ACC112 (cell line): ENCODE data around the gene LRRC8D.

Source experiments
- H2AFZ ChIP-seq: fragments of 200-600 bp; sonication (generic); one replicate; pipeline ENCODE4 v1.6.0; 2017; ENCODE audit warnings: antibody characterized with exemption, low read length; ENCODE audit not compliant: unreplicated experiment
- H3K27ac ChIP-seq: fragments of 200-600 bp; sonication (generic); 2 replicates; pipeline ENCODE4 v1.5.1; 2014; ENCODE audit warnings: low read depth, mild to moderate bottlenecking, antibody characterized with exemption, low read length, moderate library complexity
- H3K27me3 ChIP-seq: fragments of 200-600 bp; sonication (generic); 2 replicates; pipeline ENCODE4 v1.6.1; 2014; ENCODE audit warnings: mild to moderate bottlenecking, antibody characterized with exemption, low read length, moderate library complexity, mixed read lengths; ENCODE audit not compliant: insufficient read depth
- H3K36me3 ChIP-seq: fragments of 200-600 bp; sonication (generic); 2 replicates; pipeline ENCODE4 v1.6.1; 2016; ENCODE audit warnings: mild to moderate bottlenecking, antibody characterized with exemption, low read length, moderate library complexity, mixed read lengths; ENCODE audit not compliant: insufficient read depth
- H3K4me1 ChIP-seq: fragments of 200-600 bp; sonication (generic); one replicate; pipeline ENCODE4 v1.6.1; 2016; ENCODE audit warnings: low read length, mixed read lengths; ENCODE audit not compliant: insufficient read depth, unreplicated experiment, control insufficient read depth
- H3K4me3 ChIP-seq: fragments of 200-600 bp; sonication (generic); 2 replicates; pipeline ENCODE4 v1.5.1; 2014; ENCODE audit warnings: mild to moderate bottlenecking, low read depth, low read length
- H3K79me2 ChIP-seq: fragments of 200-600 bp; sonication (generic); one replicate; pipeline ENCODE4 v1.6.0; 2016; ENCODE audit warnings: low read length; ENCODE audit not compliant: control insufficient read depth, unreplicated experiment, insufficient read depth

LRRC8D gene

GRCh38 chr1:89965193-89965768 is 144.4 kb downstream of the LRRC8D start:
- Histone ChIP-seq H3K27me3 (no peaks in the 10 kb centered on the region), H3K4me1 (peaks cover 14% of the 10 kb centered on the region), H3K27ac (no peak overlapping the region), H3K36me3 (no peaks in the 10 kb centered on the region), H2AFZ (no peak overlapping the region), H3K79me2 (no peaks in the 10 kb centered on the region), H3K4me3 (no peak overlapping the region)

- H3K36me3 ChIP-seq = no peaks in the 10 kb centered on the region
- no peaks in the 10 kb centered on the region for H3K79me2 ChIP-seq
- no peak overlapping the region for H3K27ac ChIP-seq
- no peak overlapping the region for H2AFZ ChIP-seq
- no peak overlapping the region for H3K4me3 ChIP-seq
- H3K4me1 ChIP-seq = peaks cover 14% of the 10 kb centered on the region
- no peaks in the 10 kb centered on the region for H3K27me3 ChIP-seq
Measured at GRCh38 chr1:89966656-89967055, 145.8 kb downstream of the LRRC8D start.

- no peaks in the 10 kb centered on the region for H3K79me2 ChIP-seq
- H3K4me3 ChIP-seq = no peak overlapping the region
- H3K27me3 ChIP-seq = no peaks in the 10 kb centered on the region
- H2AFZ ChIP-seq = no peak overlapping the region
- H3K4me1 ChIP-seq = peaks cover 25% of the 10 kb centered on the region
- H3K36me3 ChIP-seq = no peaks in the 10 kb centered on the region
- H3K27ac ChIP-seq = no peak overlapping the region
Measured at GRCh38 chr1:89971600-89971999, 150.8 kb downstream of the LRRC8D start.

GRCh38 chr1:89972024-89972423 is 151.2 kb downstream of the LRRC8D start:
- H3K4me1 ChIP-seq = peaks cover 25% of the 10 kb centered on the region
- no peak overlapping the region for H3K4me3 ChIP-seq
- H3K36me3 ChIP-seq = no peaks in the 10 kb centered on the region
- no peak overlapping the region for H3K27ac ChIP-seq
- no peaks in the 10 kb centered on the region for H3K27me3 ChIP-seq
- H2AFZ ChIP-seq = no peak overlapping the region
- H3K79me2 ChIP-seq = no peaks in the 10 kb centered on the region

GRCh38 chr1:89973471-89974127 is 152.8 kb downstream of the LRRC8D start:
- no peaks in the 10 kb centered on the region for H3K27me3 ChIP-seq

GRCh38 chr1:89974256-89974655 is 153.4 kb downstream of the LRRC8D start:
- no peaks in the 10 kb centered on the region for H3K79me2 ChIP-seq
- H3K4me3 ChIP-seq = no peak overlapping the region
- H2AFZ ChIP-seq = peak overlapping the region; percentile 47
- H3K27me3 ChIP-seq = no peaks in the 10 kb centered on the region
- H3K4me1 ChIP-seq = peaks cover 31% of the 10 kb centered on the region
- H3K36me3 ChIP-seq = no peaks in the 10 kb centered on the region
- H3K27ac ChIP-seq = peak overlapping the region; percentile 89

More at GRCh38 chr1:89973471-89974127, 152.8 kb downstream of the LRRC8D start:
- H3K79me2 ChIP-seq = no peaks in the 10 kb centered on the region
- H3K4me3 ChIP-seq = no peak overlapping the region
- no peaks in the 10 kb centered on the region for H3K36me3 ChIP-seq
- no peak overlapping the region for H3K27ac ChIP-seq
- peaks cover 29% of the 10 kb centered on the region for H3K4me1 ChIP-seq
- peak overlapping the region; percentile 51 for H2AFZ ChIP-seq

- H3K27me3 ChIP-seq = no peaks in the 10 kb centered on the region
- H2AFZ ChIP-seq = peak overlapping the region; percentile 83
- H3K36me3 ChIP-seq = no peaks in the 10 kb centered on the region
- peak overlapping the region; percentile 53 for H3K4me3 ChIP-seq
- no peaks in the 10 kb centered on the region for H3K79me2 ChIP-seq
- peak overlapping the region; percentile 89 for H3K27ac ChIP-seq
- peaks cover 31% of the 10 kb centered on the region for H3K4me1 ChIP-seq
Measured at GRCh38 chr1:89974696-89975470, 154.1 kb downstream of the LRRC8D start.

GRCh38 chr1:89975540-89976125 is 154.8 kb downstream of the LRRC8D start:
- Histone ChIP-seq H3K27ac (peak overlapping the region; percentile 89), H3K36me3 (no peaks in the 10 kb centered on the region)

GRCh38 chr1:89978755-89979154 is 157.9 kb downstream of the LRRC8D start:
- Histone ChIP-seq H3K27me3 (no peaks in the 10 kb centered on the region), H3K4me1 (peaks cover 32% of the 10 kb centered on the region), H2AFZ (no peak overlapping the region), H3K4me3 (no peak overlapping the region), H3K36me3 (no peaks in the 10 kb centered on the region), H3K79me2 (no peaks in the 10 kb centered on the region), H3K27ac (no peak overlapping the region)

More at GRCh38 chr1:89975540-89976125, 154.8 kb downstream of the LRRC8D start:
- no peaks in the 10 kb centered on the region for H3K27me3 ChIP-seq
- H2AFZ ChIP-seq = peak overlapping the region; percentile 83
- peaks cover 35% of the 10 kb centered on the region for H3K4me1 ChIP-seq
- H3K79me2 ChIP-seq = no peaks in the 10 kb centered on the region
- peak overlapping the region; percentile 53 for H3K4me3 ChIP-seq

- H3K79me2 ChIP-seq = no peaks in the 10 kb centered on the region
- peaks cover 16% of the 10 kb centered on the region for H3K4me1 ChIP-seq
- H3K27ac ChIP-seq = no peak overlapping the region
- peak overlapping the region; percentile 7 for H2AFZ ChIP-seq
- no peaks in the 10 kb centered on the region for H3K27me3 ChIP-seq
- H3K4me3 ChIP-seq = no peak overlapping the region
- H3K36me3 ChIP-seq = no peaks in the 10 kb centered on the region
Measured at GRCh38 chr1:89980605-89981004, 159.8 kb downstream of the LRRC8D start.
